Mesothelial cell of epicardium (in vitro differentiated cells): ENCODE data around the gene MEP1B. TPM values are rescaled to one million over a fixed set of nuclear protein-coding genes. Genes with fewer than 3 reads are reported as not detected.

ENCODE experiments used
- DNase-seq, 2 experiments: peaks; one replicate each; pipeline ENCODE4 v3.0.0; 2021; ENCODE audit warnings: low spot score in 2 of 2; ENCODE audit not compliant: unreplicated experiment in 2 of 2
- H3K27ac Mint-ChIP-seq: 2 replicates; pipeline ENCODE4 v1.8.0; 2021; ENCODE audit warnings: mixed read lengths
- H3K27me3 Mint-ChIP-seq: 2 replicates; pipeline ENCODE4 v1.8.0; 2021; ENCODE audit warnings: low read depth, mixed read lengths
- H3K36me3 Mint-ChIP-seq: 2 replicates; pipeline ENCODE4 v1.8.0; 2021; ENCODE audit warnings: mixed read lengths
- H3K4me1 Mint-ChIP-seq: 2 replicates; pipeline ENCODE4 v1.8.0; 2021; ENCODE audit warnings: mixed read lengths
- H3K4me3 Mint-ChIP-seq: 2 replicates; pipeline ENCODE4 v1.8.0; 2021; ENCODE audit warnings: mild to moderate bottlenecking, moderate library complexity, mixed read lengths
- H3K9me3 Mint-ChIP-seq: 2 replicates; pipeline ENCODE4 v1.8.0; 2021; ENCODE audit warnings: mixed read lengths
- total RNA-seq: library from RNA; stranded (reverse); gene quantifications from 3 replicates; pipeline ENCODE4 v1.2.1, GENCODE V29; 2021
- TF ChIP-seq, protein P1 (sequence below): fragments of 200-600 bp; sonication (generic); IDR thresholded peaks from one replicate; pipeline ENCODE4 v1.5.0; 2021; ENCODE audit warnings: antibody characterized with exemption; ENCODE audit not compliant: unreplicated experiment

Gene MEP1B
- total RNA-seq: 0.18 TPM in 1 of 3 replicates, not detected in the others

DNA sequence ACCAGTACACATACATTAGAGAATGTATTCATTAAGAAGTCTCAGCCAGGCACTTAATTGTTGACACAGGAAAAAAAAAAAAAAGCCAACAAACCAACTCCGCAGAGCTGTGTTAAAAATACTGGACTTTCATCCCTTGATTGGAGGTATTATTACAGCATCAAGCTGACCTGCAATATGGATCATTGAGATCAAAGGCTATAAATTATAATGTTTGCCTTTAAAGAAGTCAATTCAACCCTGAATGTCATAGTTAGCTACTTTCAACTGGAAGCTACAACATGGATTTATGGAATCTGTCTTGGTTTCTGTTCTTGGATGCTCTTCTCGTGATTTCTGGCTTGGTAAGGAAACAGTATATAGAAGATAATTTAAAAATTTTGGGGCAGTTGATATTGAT lies at the start of gene MEP1B:
MEP1B (plus strand) TSS at position 250 of the 400 bp plus-strand sequence; CDS start at position 282, 32 bp downstream.
- TF ChIP-seq, protein P1, sequence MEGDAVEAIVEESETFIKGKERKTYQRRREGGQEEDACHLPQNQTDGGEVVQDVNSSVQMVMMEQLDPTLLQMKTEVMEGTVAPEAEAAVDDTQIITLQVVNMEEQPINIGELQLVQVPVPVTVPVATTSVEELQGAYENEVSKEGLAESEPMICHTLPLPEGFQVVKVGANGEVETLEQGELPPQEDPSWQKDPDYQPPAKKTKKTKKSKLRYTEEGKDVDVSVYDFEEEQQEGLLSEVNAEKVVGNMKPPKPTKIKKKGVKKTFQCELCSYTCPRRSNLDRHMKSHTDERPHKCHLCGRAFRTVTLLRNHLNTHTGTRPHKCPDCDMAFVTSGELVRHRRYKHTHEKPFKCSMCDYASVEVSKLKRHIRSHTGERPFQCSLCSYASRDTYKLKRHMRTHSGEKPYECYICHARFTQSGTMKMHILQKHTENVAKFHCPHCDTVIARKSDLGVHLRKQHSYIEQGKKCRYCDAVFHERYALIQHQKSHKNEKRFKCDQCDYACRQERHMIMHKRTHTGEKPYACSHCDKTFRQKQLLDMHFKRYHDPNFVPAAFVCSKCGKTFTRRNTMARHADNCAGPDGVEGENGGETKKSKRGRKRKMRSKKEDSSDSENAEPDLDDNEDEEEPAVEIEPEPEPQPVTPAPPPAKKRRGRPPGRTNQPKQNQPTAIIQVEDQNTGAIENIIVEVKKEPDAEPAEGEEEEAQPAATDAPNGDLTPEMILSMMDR: no peak
- Mint-ChIP-seq H3K27ac (no peak within 1 kb of the TSS), H3K9me3 (peaks cover 13% of the 10 kb centered on the region), H3K27me3 (peaks cover 32% of the 10 kb centered on the region), H3K36me3 (no peaks in the 10 kb centered on the region), H3K4me1 (no peaks in the 10 kb centered on the region), H3K4me3 (no peak within 1 kb of the TSS)
- no peak for DNase-seq

DNA sequence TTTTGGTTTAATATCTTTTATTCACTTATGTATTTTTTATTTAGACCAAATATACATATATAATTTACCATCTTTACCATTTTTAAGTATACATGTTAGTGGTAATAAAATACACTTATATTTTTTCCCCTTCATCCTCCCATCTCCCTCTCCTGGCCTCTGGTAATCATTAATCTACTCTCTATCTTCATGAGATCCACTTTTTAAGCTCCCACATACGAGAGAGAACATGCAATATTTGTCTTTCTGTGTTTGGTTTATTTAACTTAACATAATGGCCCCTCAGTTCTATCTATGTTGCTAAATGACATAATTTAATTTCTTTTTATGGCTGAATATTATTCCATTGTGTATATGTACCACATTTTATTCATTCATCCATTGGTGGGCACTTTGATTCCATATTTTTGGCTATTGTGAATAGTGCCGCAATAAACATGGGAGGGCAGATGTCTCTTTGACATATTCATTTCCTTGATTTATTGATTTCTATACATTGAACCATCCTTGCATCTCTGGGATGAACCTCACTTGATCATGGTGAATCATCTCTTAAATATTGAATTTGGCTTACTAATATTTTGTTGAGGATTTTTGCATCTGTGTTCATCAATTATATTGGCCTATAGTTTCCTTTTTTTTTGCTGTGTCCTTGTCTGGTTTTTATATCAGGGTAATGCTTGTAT lies 41.5 kb upstream of the MEP1B start:
- H3K27me3 Mint-ChIP-seq: peaks cover 3% of the 10 kb centered on the region
- H3K36me3 Mint-ChIP-seq: peaks cover 2% of the 10 kb centered on the region
- H3K4me3 Mint-ChIP-seq: no peak overlapping the region
- TF ChIP-seq, protein P1: no peak
- H3K9me3 Mint-ChIP-seq: peaks cover 23% of the 10 kb centered on the region
- no peak overlapping the region for H3K27ac Mint-ChIP-seq
- H3K4me1 Mint-ChIP-seq: peaks cover 5% of the 10 kb centered on the region
- no peak for DNase-seq

DNA sequence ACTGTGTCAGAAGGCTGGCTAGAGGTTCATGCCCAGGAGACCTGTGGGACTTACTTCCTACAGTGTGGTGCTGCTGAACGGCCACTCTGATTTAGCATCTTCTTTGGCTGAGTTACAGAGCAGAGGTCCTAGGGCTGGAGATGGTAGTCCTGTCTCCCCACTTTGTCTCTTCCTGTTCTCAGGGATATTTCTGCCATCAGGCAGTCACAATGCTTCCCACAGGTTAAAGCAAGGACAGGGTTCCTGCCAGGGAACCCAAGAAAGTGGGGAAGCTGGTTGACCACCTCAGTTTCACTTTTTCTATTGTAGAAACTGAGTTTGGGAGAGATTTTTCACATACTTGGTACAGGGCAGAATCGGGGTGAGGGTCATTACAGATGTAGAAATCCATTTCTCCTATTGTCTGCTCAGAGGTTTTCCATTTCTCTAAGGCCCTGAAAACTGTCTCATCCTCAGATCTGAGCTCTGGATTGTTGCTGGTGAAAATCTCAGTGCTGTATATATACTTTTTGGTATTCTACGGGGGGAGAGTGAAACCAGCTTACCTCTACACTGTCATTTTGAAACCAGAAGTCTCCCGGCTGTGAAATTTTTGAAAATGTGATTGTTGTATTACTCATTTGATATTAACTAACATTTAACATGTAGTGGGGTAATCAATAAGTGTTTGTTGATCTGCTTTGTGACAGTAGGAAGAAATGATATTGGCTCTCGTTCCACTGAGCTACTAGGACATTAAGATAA lies 37.0 kb upstream of the MEP1B start:
- TF ChIP-seq, protein P1: no peak
- H3K4me3 Mint-ChIP-seq: no peak overlapping the region
- DNase-seq: no peak
- H3K36me3 Mint-ChIP-seq: peaks cover 2% of the 10 kb centered on the region
- peaks cover 23% of the 10 kb centered on the region for H3K9me3 Mint-ChIP-seq
- H3K27me3 Mint-ChIP-seq: peaks cover 7% of the 10 kb centered on the region
- no peaks in the 10 kb centered on the region for H3K4me1 Mint-ChIP-seq
- H3K27ac Mint-ChIP-seq: no peak overlapping the region

DNA sequence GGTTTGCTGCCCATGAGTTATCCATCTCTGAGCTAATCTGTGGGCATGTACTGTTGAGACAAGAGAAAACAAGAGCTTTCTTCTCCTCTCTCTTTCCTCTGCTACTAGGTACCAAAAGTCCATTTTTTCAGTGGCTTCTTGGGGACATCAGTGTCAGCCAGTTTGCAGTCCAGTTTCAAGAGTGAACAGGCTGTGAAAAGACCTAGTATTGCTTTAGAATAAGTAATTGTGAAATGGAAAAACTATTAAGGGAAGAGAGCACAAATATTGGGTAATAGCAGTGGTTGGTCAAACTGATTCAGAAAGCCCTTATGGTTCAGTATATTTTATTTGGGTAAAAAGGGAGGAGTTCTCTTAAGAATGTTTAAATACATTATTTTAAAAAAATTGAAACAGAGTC lies 33.0 kb upstream of the MEP1B start:
- H3K27me3 Mint-ChIP-seq: peaks cover 10% of the 10 kb centered on the region
- no peaks in the 10 kb centered on the region for H3K4me1 Mint-ChIP-seq
- no peaks in the 10 kb centered on the region for H3K36me3 Mint-ChIP-seq
- no peaks in the 10 kb centered on the region for H3K9me3 Mint-ChIP-seq
- no peak overlapping the region for H3K4me3 Mint-ChIP-seq
- DNase-seq: no peak
- TF ChIP-seq, protein P1: no peak
- H3K27ac Mint-ChIP-seq: no peak overlapping the region

DNA sequence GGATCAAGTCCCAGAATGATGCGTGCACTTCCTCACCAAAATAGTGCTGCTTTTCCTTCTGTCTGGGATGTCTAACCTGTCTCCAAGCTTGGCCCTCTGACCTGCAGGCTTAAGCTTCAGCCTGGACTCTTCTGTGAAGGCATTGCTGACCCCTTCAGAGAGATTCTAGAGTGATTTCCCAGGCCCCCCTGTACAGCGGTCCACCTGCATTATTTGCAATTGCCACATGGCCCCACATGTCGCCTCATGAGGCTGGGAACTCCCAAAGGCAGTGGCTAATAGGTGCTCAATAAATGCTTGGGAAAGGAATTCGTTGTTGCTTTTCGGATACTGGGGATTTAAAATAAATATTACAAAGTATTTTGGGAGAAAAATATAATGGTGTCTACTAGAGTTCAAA lies 32.3 kb upstream of the MEP1B start:
- H3K27me3 Mint-ChIP-seq: peaks cover 10% of the 10 kb centered on the region
- H3K9me3 Mint-ChIP-seq: no peaks in the 10 kb centered on the region
- H3K4me3 Mint-ChIP-seq: no peak overlapping the region
- no peaks in the 10 kb centered on the region for H3K4me1 Mint-ChIP-seq
- no peak overlapping the region for H3K27ac Mint-ChIP-seq
- DNase-seq: no peak
- TF ChIP-seq, protein P1: no peak
- no peaks in the 10 kb centered on the region for H3K36me3 Mint-ChIP-seq
